ENCODE results near the gene RPSA. TPM values are rescaled to one million over a fixed set of nuclear protein-coding genes. Genes with fewer than 3 reads are reported as not detected.
"Not testable (repeated sequence)": the region's sequence is repeated elsewhere in the genome, so short reads cannot be mapped to it uniquely, and the experiment has no call there.

Gene RPSA
- polyA plus RNA-seq, 6 donors from 2014 or later = 1,144 to 1,512 (median 1,204) TPM

- Mint-ChIP-seq H3K27me3 (peaks cover 0 to 16% (median 10%) of the 10 kb centered on the region in 3 donors), H3K9me3 (no peaks in the 10 kb centered on the region), H3K27ac (peak overlapping the region in 1 of 6 donors; percentile 68), H3K36me3 (no peaks in the 10 kb centered on the region), H3K4me3 (peak overlapping the region in 1 of 8 donors; percentile 56), H3K4me1 (peaks cover 0 to 5% (median 0%) of the 10 kb centered on the region in 3 donors)
- no peak for DNase-seq
- no peak for ATAC-seq (ENCODE audit: low read depth in 2 of 2)
These were observed 28.7 kb downstream of the RPSA start for GRCh38 chr3:39435006-39435748.

GRCh38 chr3:39438880-39439279, 32.4 kb downstream of the RPSA start:
- Mint-ChIP-seq H3K4me1 (peaks cover 0 to 5% (median 0%) of the 10 kb centered on the region in 3 donors), H3K27ac (no peak overlapping the region), H3K9me3 (no peaks in the 10 kb centered on the region), H3K4me3 (no peak overlapping the region), H3K27me3 (peaks cover 0 to 13% (median 0%) of the 10 kb centered on the region in 3 donors), H3K36me3 (no peaks in the 10 kb centered on the region)
- ATAC-seq (ENCODE audit: low read depth in 2 of 2) = no peak
- no peak for DNase-seq

- H3K36me3 Mint-ChIP-seq = no peaks in the 10 kb centered on the region
- H3K27ac Mint-ChIP-seq = peak overlapping the region in 1 of 6 donors; percentile 47
- DNase-seq (no peak), ATAC-seq (ENCODE audit: low read depth in 2 of 2) (no peak)
- peaks cover 0 to 8% (median 0%) of the 10 kb centered on the region in 3 donors for H3K27me3 Mint-ChIP-seq
- H3K4me1 Mint-ChIP-seq = no peaks in the 10 kb centered on the region
- H3K4me3 Mint-ChIP-seq = no peak overlapping the region
- H3K9me3 Mint-ChIP-seq = no peaks in the 10 kb centered on the region
These were observed 33.8 kb downstream of the RPSA start for GRCh38 chr3:39440316-39440715.

GRCh38 chr3:39443530-39443929, 37.0 kb downstream of the RPSA start:
- Mint-ChIP-seq H3K4me3 (no peak overlapping the region), H3K4me1 (peaks cover 0 to 6% (median 4%) of the 10 kb centered on the region in 3 donors), H3K27me3 (peaks cover 3 to 9% (median 7%) of the 10 kb centered on the region in 3 donors), H3K27ac (no peak overlapping the region), H3K36me3 (no peaks in the 10 kb centered on the region), H3K9me3 (no peaks in the 10 kb centered on the region)
- DNase-seq = no peak
- ATAC-seq (ENCODE audit: low read depth in 2 of 2) = no peak

- Mint-ChIP-seq H3K27ac (no peak overlapping the region), H3K4me1 (peaks cover 0 to 6% (median 4%) of the 10 kb centered on the region in 3 donors), H3K36me3 (no peaks in the 10 kb centered on the region), H3K9me3 (no peaks in the 10 kb centered on the region), H3K27me3 (peaks cover 4 to 14% (median 7%) of the 10 kb centered on the region in 3 donors), H3K4me3 (no peak overlapping the region)
- no peak for DNase-seq
- no peak for ATAC-seq (ENCODE audit: low read depth in 2 of 2)
These were observed 39.4 kb downstream of the RPSA start for GRCh38 chr3:39445927-39446326.

- DNase-seq = no peak
- Mint-ChIP-seq H3K27me3 (peaks cover 4 to 17% (median 7%) of the 10 kb centered on the region in 3 donors), H3K27ac (no peak overlapping the region), H3K36me3 (no peaks in the 10 kb centered on the region), H3K9me3 (no peaks in the 10 kb centered on the region), H3K4me3 (no peak overlapping the region), H3K4me1 (peaks cover 0 to 6% (median 4%) of the 10 kb centered on the region in 3 donors)
- ATAC-seq (ENCODE audit: low read depth in 2 of 2) = no peak
These were observed 39.9 kb downstream of the RPSA start for GRCh38 chr3:39446444-39446843.

GRCh38 chr3:39447637-39448483, 41.3 kb downstream of the RPSA start:
- ATAC-seq (ENCODE audit: low read depth in 2 of 2) (peak; percentile 61 to 70), DNase-seq (peak; percentile 46)
- Mint-ChIP-seq H3K27me3 (peaks cover 5 to 25% (median 10%) of the 10 kb centered on the region in 3 donors), H3K4me1 (peaks cover 0 to 6% (median 4%) of the 10 kb centered on the region in 3 donors), H3K36me3 (no peaks in the 10 kb centered on the region), H3K27ac (no peak overlapping the region), H3K4me3 (no peak overlapping the region), H3K9me3 (no peaks in the 10 kb centered on the region)

GRCh38 chr3:39448506-39449233, 42.1 kb downstream of the RPSA start:
- no peak for ATAC-seq (ENCODE audit: low read depth in 2 of 2)
- Mint-ChIP-seq H3K4me1 (peaks cover 0 to 6% (median 4%) of the 10 kb centered on the region in 3 donors), H3K9me3 (no peaks in the 10 kb centered on the region), H3K27ac (no peak overlapping the region), H3K4me3 (no peak overlapping the region), H3K27me3 (peaks cover 11 to 33% (median 12%) of the 10 kb centered on the region in 3 donors), H3K36me3 (no peaks in the 10 kb centered on the region)
- no peak for DNase-seq

GRCh38 chr3:39449796-39450195, 43.3 kb downstream of the RPSA start:
- no peaks in the 10 kb centered on the region for H3K36me3 Mint-ChIP-seq
- no peak overlapping the region for H3K27ac Mint-ChIP-seq
- H3K27me3 Mint-ChIP-seq = peaks cover 11 to 40% (median 14%) of the 10 kb centered on the region in 3 donors
- H3K4me3 Mint-ChIP-seq = no peak overlapping the region
- ATAC-seq (ENCODE audit: low read depth in 2 of 2) (no peak), DNase-seq (no peak)
- no peaks in the 10 kb centered on the region for H3K9me3 Mint-ChIP-seq
- H3K4me1 Mint-ChIP-seq = peaks cover 0 to 6% (median 4%) of the 10 kb centered on the region in 3 donors

- Mint-ChIP-seq H3K27ac (no peak overlapping the region), H3K27me3 (peaks cover 16 to 55% (median 33%) of the 10 kb centered on the region in 3 donors), H3K9me3 (no peaks in the 10 kb centered on the region), H3K4me1 (peaks cover 0 to 2% (median 0%) of the 10 kb centered on the region in 3 donors), H3K36me3 (no peaks in the 10 kb centered on the region), H3K4me3 (no peak overlapping the region)
- DNase-seq (no peak), ATAC-seq (ENCODE audit: low read depth in 2 of 2) (no peak)
These were observed 46.6 kb downstream of the RPSA start for GRCh38 chr3:39453134-39453533.

GRCh38 chr3:39453872-39454271, 47.4 kb downstream of the RPSA start:
- H3K27ac Mint-ChIP-seq; H3K4me3 Mint-ChIP-seq; H3K9me3 Mint-ChIP-seq; DNase-seq; H3K36me3 Mint-ChIP-seq; H3K4me1 Mint-ChIP-seq; ATAC-seq (ENCODE audit: low read depth in 2 of 2): not testable (repeated sequence)
- H3K27me3 Mint-ChIP-seq = peaks cover 16 to 50% (median 33%) of the 10 kb centered on the region in 3 donors

GRCh38 chr3:39454591-39455217, 48.2 kb downstream of the RPSA start:
- Mint-ChIP-seq H3K9me3 (peaks cover 0 to 7% (median 0%) of the 10 kb centered on the region in 7 donors), H3K4me3 (no peak overlapping the region), H3K36me3 (no peaks in the 10 kb centered on the region), H3K27me3 (peaks cover 16 to 50% (median 33%) of the 10 kb centered on the region in 3 donors), H3K4me1 (no peaks in the 10 kb centered on the region), H3K27ac (no peak overlapping the region)
- no peak for ATAC-seq (ENCODE audit: low read depth in 2 of 2)
- no peak for DNase-seq

GRCh38 chr3:39456159-39456558, 49.6 kb downstream of the RPSA start:
- no peak overlapping the region for H3K27ac Mint-ChIP-seq
- no peaks in the 10 kb centered on the region for H3K4me1 Mint-ChIP-seq
- H3K4me3 Mint-ChIP-seq = no peak overlapping the region
- no peaks in the 10 kb centered on the region for H3K36me3 Mint-ChIP-seq
- peaks cover 0 to 7% (median 0%) of the 10 kb centered on the region in 7 donors for H3K9me3 Mint-ChIP-seq
- DNase-seq = no peak
- peaks cover 21 to 49% (median 41%) of the 10 kb centered on the region in 3 donors for H3K27me3 Mint-ChIP-seq
- no peak for ATAC-seq (ENCODE audit: low read depth in 2 of 2)
